PC-9 (cell line): ENCODE results near the gene VTCN1. TPM values are rescaled to one million over a fixed set of nuclear protein-coding genes. Genes with fewer than 3 reads are reported as not detected.

Experiments
- BruUV-seq: library from RNA; stranded (reverse); fragments of 400-500 nt; replicated peaks from 2 replicates; lab custom pipeline; 2021; lab: Mats Ljungman, UMichigan
- CTCF ChIA-PET: fragments of 300-600 bp; sonication (Branson Sonifier 250); formaldehyde crosslinking; loops from one replicate; lab custom pipeline; 2022; ENCODE audit warnings: antibody characterized with exemption; lab: Charles Lee
- POLR2A ChIA-PET: fragments of 300-600 bp; sonication (Branson Sonifier 250); formaldehyde crosslinking; loops from one replicate; lab custom pipeline; 2022; ENCODE audit warnings: antibody characterized with exemption; ENCODE audit not compliant: unreplicated experiment; lab: Charles Lee
- DNase-seq, 2 experiments: peaks; one replicate each; pipeline versions ENCODE4 v3.0.0 to v3.0.0-alpha.2; 2015 to 2022; ENCODE audit warnings: mixed read lengths in 1 of 2
- H2AFZ ChIP-seq: fragments of 200-600 bp; sonication (generic); 2 replicates; pipeline ENCODE4 v1.8.1; 2017; ENCODE audit warnings: antibody characterized with exemption
- H3F3A ChIP-seq: fragments of 200-600 bp; sonication (generic); 2 replicates; pipeline ENCODE4 v1.8.1; 2017; ENCODE audit warnings: antibody characterized with exemption, mild to moderate bottlenecking, low read depth; ENCODE audit not compliant: insufficient read depth
- H3K27ac ChIP-seq: fragments of 200-600 bp; sonication (generic); 2 replicates; pipeline ENCODE4 v1.6.1; 2016; ENCODE audit warnings: mixed run types
- H3K27me3 ChIP-seq: fragments of 200-600 bp; sonication (generic); 2 replicates; pipeline ENCODE4 v1.6.1; 2016; ENCODE audit warnings: low read depth, mixed run types; ENCODE audit not compliant: insufficient read depth
- H3K36me3 ChIP-seq: fragments of 200-600 bp; sonication (generic); 2 replicates; pipeline ENCODE4 v1.6.1; 2016; ENCODE audit warnings: low read depth, mixed run types
- H3K4me1 ChIP-seq: fragments of 200-600 bp; sonication (generic); replicated peaks from 2 replicates; pipeline ENCODE4 v1.6.1; 2016; ENCODE audit warnings: mixed run types; ENCODE audit not compliant: insufficient read depth
- H3K4me2 ChIP-seq: fragments of 200-600 bp; sonication (generic); 2 replicates; pipeline ENCODE4 v1.6.1; 2017; ENCODE audit warnings: mixed run types
- H3K4me3 ChIP-seq: fragments of 200-600 bp; sonication (generic); 2 replicates; pipeline ENCODE4 v1.6.1; 2016; ENCODE audit warnings: mixed run types
- H3K79me2 ChIP-seq: fragments of 200-600 bp; sonication (generic); 2 replicates; pipeline ENCODE4 v1.6.1; 2017; ENCODE audit warnings: low read depth, mixed run types
- H3K9me2 ChIP-seq: fragments of 200-600 bp; sonication (generic); 2 replicates; pipeline ENCODE4 v1.8.1; 2017; ENCODE audit warnings: mild to moderate bottlenecking; ENCODE audit not compliant: insufficient read depth
- H3K9me3 ChIP-seq: fragments of 200-600 bp; sonication (generic); 2 replicates; pipeline ENCODE4 v1.8.1; 2016; ENCODE audit warnings: low read depth; ENCODE audit not compliant: insufficient read depth
- H4K20me1 ChIP-seq: fragments of 200-600 bp; sonication (generic); 2 replicates; pipeline ENCODE4 v1.8.1; 2017; ENCODE audit not compliant: insufficient read depth
- EZH2 ChIP-seq: fragments of 200-600 bp; sonication (generic); IDR thresholded peaks from 2 replicates; pipeline ENCODE4 v1.8.0; 2017; ENCODE audit warnings: antibody characterized with exemption, low read depth
- intact Hi-C: fragments of 100-400 bp; cut with micrococcal nuclease; formaldehyde crosslinking; loops from one replicate; pipeline ENCODE4 v1.10.0; 2022; ENCODE audit not compliant: unreplicated experiment
- total RNA-seq: library from RNA; stranded (reverse); gene quantifications from 2 replicates; pipeline ENCODE4 v1.2.3, GENCODE V29; 2021
- TF ChIP-seq, protein P1 (sequence below): fragments of 200-600 bp; sonication (generic); conservative IDR thresholded peaks from 2 replicates; pipeline ENCODE4 v1.6.1; 2017; ENCODE audit warnings: mixed run types, antibody characterized with exemption, mild to moderate bottlenecking, moderate library complexity

Gene VTCN1
- total RNA-seq, 1 experiment from 2014 or later: 5.0 TPM

GRCh38 chr1:117179471-117179870 lies 31.3 kb downstream of the VTCN1 start:
- POLR2A ChIA-PET: no interaction called here
- CTCF ChIA-PET: no interaction called here
- Histone ChIP-seq H2AFZ (no peak overlapping the region), H3F3A (peaks cover 13% of the 10 kb centered on the region; the same call in 1 of the 2 replicates), H3K4me3 (no peak overlapping the region), H3K27me3 (no peaks in the 10 kb centered on the region), H3K79me2 (no peaks in the 10 kb centered on the region), H3K4me1 (peaks cover 24% of the 10 kb centered on the region), H3K9me3 (no peaks in the 10 kb centered on the region), H3K36me3 (no peaks in the 10 kb centered on the region), H3K9me2 (no peaks in the 10 kb centered on the region), H4K20me1 (no peaks in the 10 kb centered on the region), H3K4me2 (no peak overlapping the region), H3K27ac (no peak overlapping the region)
- DNase-seq: no peak
- BruUV-seq: no TSS peak
- intact Hi-C loops: no loop called here
- TF ChIP-seq, protein P1, sequence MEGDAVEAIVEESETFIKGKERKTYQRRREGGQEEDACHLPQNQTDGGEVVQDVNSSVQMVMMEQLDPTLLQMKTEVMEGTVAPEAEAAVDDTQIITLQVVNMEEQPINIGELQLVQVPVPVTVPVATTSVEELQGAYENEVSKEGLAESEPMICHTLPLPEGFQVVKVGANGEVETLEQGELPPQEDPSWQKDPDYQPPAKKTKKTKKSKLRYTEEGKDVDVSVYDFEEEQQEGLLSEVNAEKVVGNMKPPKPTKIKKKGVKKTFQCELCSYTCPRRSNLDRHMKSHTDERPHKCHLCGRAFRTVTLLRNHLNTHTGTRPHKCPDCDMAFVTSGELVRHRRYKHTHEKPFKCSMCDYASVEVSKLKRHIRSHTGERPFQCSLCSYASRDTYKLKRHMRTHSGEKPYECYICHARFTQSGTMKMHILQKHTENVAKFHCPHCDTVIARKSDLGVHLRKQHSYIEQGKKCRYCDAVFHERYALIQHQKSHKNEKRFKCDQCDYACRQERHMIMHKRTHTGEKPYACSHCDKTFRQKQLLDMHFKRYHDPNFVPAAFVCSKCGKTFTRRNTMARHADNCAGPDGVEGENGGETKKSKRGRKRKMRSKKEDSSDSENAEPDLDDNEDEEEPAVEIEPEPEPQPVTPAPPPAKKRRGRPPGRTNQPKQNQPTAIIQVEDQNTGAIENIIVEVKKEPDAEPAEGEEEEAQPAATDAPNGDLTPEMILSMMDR: no peak
- TF ChIP-seq EZH2: no peak

GRCh38 chr1:117178756-117179155 lies 32.0 kb downstream of the VTCN1 start:
- Histone ChIP-seq H3K4me2 (no peak overlapping the region), H3K4me1 (peaks cover 24% of the 10 kb centered on the region), H4K20me1 (no peaks in the 10 kb centered on the region), H3K27ac (no peak overlapping the region), H3F3A (peaks cover 13% of the 10 kb centered on the region; the same call in 1 of the 2 replicates), H2AFZ (no peak overlapping the region), H3K27me3 (no peaks in the 10 kb centered on the region), H3K9me2 (no peaks in the 10 kb centered on the region), H3K4me3 (no peak overlapping the region), H3K79me2 (no peaks in the 10 kb centered on the region), H3K9me3 (no peaks in the 10 kb centered on the region), H3K36me3 (no peaks in the 10 kb centered on the region)
- BruUV-seq: no TSS peak
- TF ChIP-seq EZH2: no peak
- TF ChIP-seq, protein P1: no peak
- POLR2A ChIA-PET: no interaction called here
- CTCF ChIA-PET: no interaction called here
- intact Hi-C loops: no loop called here
- no peak for DNase-seq

DNA sequence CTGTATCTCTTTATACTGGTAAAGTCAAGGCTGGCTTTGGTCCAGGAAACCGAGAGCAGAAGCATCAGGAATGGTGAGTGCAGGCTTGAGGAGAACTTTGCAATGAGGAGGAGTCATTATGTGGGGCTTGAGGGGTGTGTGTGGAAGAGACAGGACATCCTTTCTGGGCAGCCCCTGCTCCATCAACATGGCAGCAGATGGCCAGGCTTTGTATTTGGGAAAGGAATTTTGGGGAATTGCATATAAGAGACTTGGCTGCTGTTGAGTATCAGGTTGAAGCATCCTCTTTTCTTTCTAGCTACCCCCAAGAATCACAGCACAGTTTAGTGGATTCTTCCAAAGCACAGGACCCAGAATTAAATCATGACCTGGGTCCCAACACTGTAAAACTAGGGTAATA lies 33.4 kb downstream of the VTCN1 start:
- ChIA-PET POLR2A (no interaction called here), CTCF (no interaction called here)
- Histone ChIP-seq H3K9me3 (no peaks in the 10 kb centered on the region), H3F3A (peaks cover 12% of the 10 kb centered on the region; the same call in 1 of the 2 replicates), H2AFZ (no peak overlapping the region), H3K4me3 (no peak overlapping the region), H3K4me2 (no peak overlapping the region), H3K36me3 (no peaks in the 10 kb centered on the region), H3K27ac (no peak overlapping the region), H3K27me3 (no peaks in the 10 kb centered on the region), H3K79me2 (no peaks in the 10 kb centered on the region), H3K9me2 (no peaks in the 10 kb centered on the region), H4K20me1 (no peaks in the 10 kb centered on the region), H3K4me1 (peaks cover 17% of the 10 kb centered on the region)
- intact Hi-C loops: no loop called here
- no peak for TF ChIP-seq EZH2
- TF ChIP-seq, protein P1: no peak
- no peak for DNase-seq
- BruUV-seq: no TSS peak
